ENCODE results near the gene STRADB. TPM values are rescaled to one million over a fixed set of nuclear protein-coding genes. Genes with fewer than 3 reads are reported as not detected.

The STRADB gene
- polyA plus RNA-seq, 3 donors = 6.9 to 25.6 (median 22.0) TPM

DNA sequence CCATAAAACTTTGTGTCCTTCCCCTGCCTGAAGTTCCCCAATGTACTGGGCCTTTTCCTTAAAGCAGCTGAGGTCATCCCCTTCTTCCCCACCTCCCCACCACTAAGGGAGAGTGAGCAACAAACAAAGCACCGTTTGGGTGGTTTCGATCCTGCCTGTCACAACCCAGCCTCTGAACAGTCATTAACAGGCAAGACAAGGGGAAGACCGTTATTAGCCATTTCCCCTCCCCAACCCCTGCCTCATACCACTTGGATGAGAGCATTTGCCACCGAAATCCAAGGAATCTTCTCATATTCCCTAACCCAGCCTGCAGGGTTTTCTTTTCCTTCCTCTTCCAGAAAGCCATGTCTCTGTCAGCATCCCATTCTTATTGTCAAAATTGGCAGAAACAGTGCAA is 65.6 kb downstream of the STRADB start:
- Mint-ChIP-seq H3K27ac (peak overlapping the region in 1 of 7 donors; percentile 30), H3K27me3 (ENCODE audit: low read depth in 3 of 3) (peaks cover 0 to 1% (median 0%) of the 10 kb centered on the region in 3 donors), H3K36me3 (no peaks in the 10 kb centered on the region), H3K9me3 (peaks cover 0 to 15% (median 11%) of the 10 kb centered on the region in 7 donors), H3K4me1 (no peaks in the 10 kb centered on the region), H3K4me3 (no peak overlapping the region)
- 83% methylated on average over 4 of the region's 4 CpGs for WGBS (ENCODE audit: insufficient coverage)
- H3K9ac ChIP-seq (ENCODE audit: insufficient read depth, low read length, poor library complexity, severe bottlenecking) = no peak overlapping the region
- H3K4me1 ChIP-seq (ENCODE audit: control insufficient read depth in 1 of 2, insufficient read depth in 2 of 2, low read length in 2 of 2) = no peaks in the 10 kb centered on the region
- no peaks in the 10 kb centered on the region for H4K20me1 ChIP-seq (ENCODE audit: insufficient read depth, low read length)
- intact Hi-C loops (cut with micrococcal nuclease) = no loop called here
- no peak overlapping the region for H2AFZ ChIP-seq (ENCODE audit: insufficient read depth, low read depth, low read length, poor library complexity, severe bottlenecking)
- no peaks in the 10 kb centered on the region for H3K79me2 ChIP-seq (ENCODE audit: insufficient read depth, low read length)
- H3K36me3 ChIP-seq (replicated peaks in 1 of 2; ENCODE audit: control insufficient read depth in 1 of 2, insufficient read depth in 2 of 2, low read length in 2 of 2) = no peaks in the 10 kb centered on the region
- DNase-seq = no peak
- no peaks in the 10 kb centered on the region for H3K9me3 ChIP-seq (replicated peaks in 1 of 2; ENCODE audit: control insufficient read depth in 1 of 2, insufficient read depth in 1 of 2, low read length in 2 of 2)
- H3K4me3 ChIP-seq (replicated peaks in 1 of 3; ENCODE audit: low read depth in 2 of 3, low read length in 3 of 3) = no peak overlapping the region
- no peaks in the 10 kb centered on the region for H3K27me3 ChIP-seq (ENCODE audit: control insufficient read depth in 2 of 2, insufficient read depth in 2 of 2, low read length in 2 of 2)
- H3K27ac ChIP-seq (ENCODE audit: low read depth in 1 of 2, low read length in 2 of 2) = no peak overlapping the region
- TF ChIP-seq CTCF (IDR thresholded peaks at IDR 0.05) = no peak
- H3K4me2 ChIP-seq (replicated peaks; ENCODE audit: extremely low read depth, low read length, poor library complexity, severe bottlenecking) = no peak overlapping the region

DNA sequence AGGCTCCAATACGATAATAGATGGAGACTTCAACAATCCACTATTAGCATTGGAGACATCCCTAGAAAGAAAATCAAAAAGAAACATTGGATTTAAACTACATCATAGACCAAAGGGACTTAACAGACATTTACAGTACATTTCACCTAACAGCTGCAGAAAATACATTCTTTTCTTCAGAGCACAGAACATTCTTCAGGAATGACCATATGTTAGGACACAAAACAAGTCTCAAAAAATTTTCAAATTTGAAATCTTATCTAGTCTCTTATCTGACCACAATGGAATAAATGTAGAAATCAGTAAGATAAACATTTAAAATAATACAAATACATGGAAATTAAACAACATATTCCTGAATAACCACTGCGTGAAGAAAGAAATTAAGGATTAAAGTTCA is 68.7 kb downstream of the STRADB start:
- Histone ChIP-seq H3K27ac (ENCODE audit: low read depth in 1 of 2, low read length in 2 of 2) (no peak overlapping the region), H3K4me2 (replicated peaks; ENCODE audit: extremely low read depth, low read length, poor library complexity, severe bottlenecking) (no peak overlapping the region), H3K4me1 (ENCODE audit: control insufficient read depth in 1 of 2, insufficient read depth in 2 of 2, low read length in 2 of 2) (no peaks in the 10 kb centered on the region), H3K9ac (ENCODE audit: insufficient read depth, low read length, poor library complexity, severe bottlenecking) (no peak overlapping the region), H3K36me3 (replicated peaks in 1 of 2; ENCODE audit: control insufficient read depth in 1 of 2, insufficient read depth in 2 of 2, low read length in 2 of 2) (no peaks in the 10 kb centered on the region), H3K9me3 (replicated peaks in 1 of 2; ENCODE audit: control insufficient read depth in 1 of 2, insufficient read depth in 1 of 2, low read length in 2 of 2) (peaks cover 5 to 10% of the 10 kb centered on the region in 2 donors), H2AFZ (ENCODE audit: insufficient read depth, low read depth, low read length, poor library complexity, severe bottlenecking) (no peak overlapping the region), H4K20me1 (ENCODE audit: insufficient read depth, low read length) (no peaks in the 10 kb centered on the region), H3K4me3 (replicated peaks in 1 of 3; ENCODE audit: low read depth in 2 of 3, low read length in 3 of 3) (no peak overlapping the region), H3K79me2 (ENCODE audit: insufficient read depth, low read length) (no peaks in the 10 kb centered on the region), H3K27me3 (ENCODE audit: control insufficient read depth in 2 of 2, insufficient read depth in 2 of 2, low read length in 2 of 2) (no peaks in the 10 kb centered on the region)
- no peak for DNase-seq
- Mint-ChIP-seq H3K27me3 (ENCODE audit: low read depth in 3 of 3) (peaks cover 0 to 1% (median 0%) of the 10 kb centered on the region in 3 donors), H3K4me1 (no peaks in the 10 kb centered on the region), H3K36me3 (no peaks in the 10 kb centered on the region), H3K9me3 (peaks cover 10 to 34% (median 24%) of the 10 kb centered on the region in 7 donors), H3K4me3 (no peak overlapping the region), H3K27ac (no peak overlapping the region)
- intact Hi-C loops (cut with micrococcal nuclease) = no loop called here
- no peak for TF ChIP-seq CTCF (IDR thresholded peaks at IDR 0.05)
- WGBS (ENCODE audit: insufficient coverage) = no CpG with 5 or more reads among the region's 2 CpGs

Measured in CD14-positive monocyte (primary cell).